GM12872 (cell line): ENCODE measurements around the gene TMEM132C.

Experiments
- TF ChIP-seq, protein P1 (sequence below): IDR thresholded peaks from 3 replicates; pipeline ENCODE4 v1.5.1; 2011; ENCODE audit warnings: low read depth, mild to moderate bottlenecking, low read length, moderate library complexity; ENCODE audit not compliant: insufficient read depth

The TMEM132C gene

DNA sequence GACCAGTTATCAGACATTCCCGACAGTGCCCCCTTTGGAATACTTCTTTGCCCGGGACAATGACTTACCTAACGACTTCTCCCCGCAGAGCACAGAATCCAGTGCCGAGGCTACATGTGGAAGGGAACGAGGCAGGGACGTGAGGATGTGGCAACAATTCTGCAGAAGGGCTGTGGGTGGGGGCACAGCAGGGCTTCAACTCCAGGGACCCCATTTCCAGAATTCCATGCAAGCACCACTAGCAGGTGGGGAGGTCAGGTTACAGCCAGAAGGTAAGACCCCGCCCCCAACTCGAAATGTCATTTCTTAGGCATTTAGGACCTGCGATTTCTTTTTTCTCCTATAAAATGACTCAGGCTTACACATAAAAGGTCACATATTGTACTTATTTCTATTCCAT, 207.9 kb downstream of the TMEM132C start:
- TF ChIP-seq, protein P1, sequence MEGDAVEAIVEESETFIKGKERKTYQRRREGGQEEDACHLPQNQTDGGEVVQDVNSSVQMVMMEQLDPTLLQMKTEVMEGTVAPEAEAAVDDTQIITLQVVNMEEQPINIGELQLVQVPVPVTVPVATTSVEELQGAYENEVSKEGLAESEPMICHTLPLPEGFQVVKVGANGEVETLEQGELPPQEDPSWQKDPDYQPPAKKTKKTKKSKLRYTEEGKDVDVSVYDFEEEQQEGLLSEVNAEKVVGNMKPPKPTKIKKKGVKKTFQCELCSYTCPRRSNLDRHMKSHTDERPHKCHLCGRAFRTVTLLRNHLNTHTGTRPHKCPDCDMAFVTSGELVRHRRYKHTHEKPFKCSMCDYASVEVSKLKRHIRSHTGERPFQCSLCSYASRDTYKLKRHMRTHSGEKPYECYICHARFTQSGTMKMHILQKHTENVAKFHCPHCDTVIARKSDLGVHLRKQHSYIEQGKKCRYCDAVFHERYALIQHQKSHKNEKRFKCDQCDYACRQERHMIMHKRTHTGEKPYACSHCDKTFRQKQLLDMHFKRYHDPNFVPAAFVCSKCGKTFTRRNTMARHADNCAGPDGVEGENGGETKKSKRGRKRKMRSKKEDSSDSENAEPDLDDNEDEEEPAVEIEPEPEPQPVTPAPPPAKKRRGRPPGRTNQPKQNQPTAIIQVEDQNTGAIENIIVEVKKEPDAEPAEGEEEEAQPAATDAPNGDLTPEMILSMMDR: no peak

DNA sequence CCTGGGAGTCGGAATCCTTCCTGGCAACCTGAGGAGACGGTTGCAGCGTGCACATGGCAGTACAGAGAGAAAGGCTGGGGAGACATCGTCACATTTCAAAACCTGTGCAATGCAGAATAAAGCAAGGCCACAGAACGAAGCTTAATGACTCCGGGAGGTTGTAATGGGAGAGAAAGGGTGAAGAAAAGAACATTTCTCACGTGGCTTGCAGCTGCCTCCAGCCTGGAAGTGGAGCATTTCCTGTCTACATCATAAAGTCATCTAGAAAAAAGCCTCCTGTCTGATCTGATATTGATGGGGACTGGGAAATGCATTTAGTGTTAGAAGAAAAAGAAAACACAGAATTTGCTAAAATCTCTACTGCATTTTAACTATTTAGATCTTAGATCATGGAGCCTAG, 209.3 kb downstream of the TMEM132C start:
- TF ChIP-seq, protein P1: no peak

DNA sequence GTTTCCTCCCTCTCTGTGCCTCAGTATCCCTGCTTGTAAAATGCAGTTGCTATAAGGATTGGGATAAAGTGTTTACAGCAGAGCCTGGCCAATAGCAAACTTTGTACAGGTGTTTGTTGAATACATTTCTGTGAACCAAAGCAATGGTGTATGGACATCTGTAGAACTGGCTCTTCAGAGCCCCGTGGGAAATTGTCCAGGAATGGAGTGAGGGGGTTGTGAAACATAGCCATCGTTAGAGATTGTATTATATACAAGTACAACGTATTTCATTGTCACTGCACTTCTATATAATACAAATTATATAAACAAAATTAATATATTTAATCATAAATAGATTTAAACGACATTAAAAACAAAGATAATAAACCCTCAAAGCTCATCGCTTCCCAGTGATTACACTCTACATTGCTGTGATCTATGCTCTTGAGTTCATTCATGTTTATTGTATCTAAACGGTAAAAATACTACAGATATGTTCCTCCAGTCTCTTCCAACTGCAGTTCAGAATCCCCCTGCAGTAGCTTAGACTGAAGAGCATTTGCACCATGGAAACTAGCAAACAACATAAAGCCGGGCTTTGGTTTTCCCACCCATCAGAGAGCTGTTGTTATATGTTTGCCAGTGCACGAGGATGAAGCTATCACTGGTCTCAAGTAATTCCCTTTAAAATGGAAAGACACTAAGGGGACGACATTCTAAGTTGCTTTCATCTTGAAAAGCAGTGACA, 216.7 kb downstream of the TMEM132C start:
- TF ChIP-seq, protein P1: no peak

DNA sequence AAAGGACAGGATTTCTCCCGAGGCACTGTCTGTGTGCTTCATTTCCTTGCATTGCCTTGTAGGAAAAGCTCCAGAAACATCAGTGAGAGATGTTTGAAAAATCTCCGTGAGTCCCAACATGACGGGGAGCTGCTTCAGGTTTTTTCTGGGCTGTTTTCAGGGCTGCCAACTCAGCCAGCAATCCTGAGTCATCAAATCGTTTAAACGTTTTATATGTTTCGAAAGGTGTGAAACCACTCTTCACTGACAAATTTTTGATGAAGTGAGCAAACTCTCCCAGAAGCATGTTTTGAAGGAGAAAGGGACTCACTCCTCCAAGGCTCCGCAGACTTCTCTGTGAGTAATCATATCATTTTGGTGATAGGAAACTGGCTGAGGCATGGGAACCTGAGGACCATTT, 240.5 kb downstream of the TMEM132C start:
- TF ChIP-seq, protein P1: no peak

DNA sequence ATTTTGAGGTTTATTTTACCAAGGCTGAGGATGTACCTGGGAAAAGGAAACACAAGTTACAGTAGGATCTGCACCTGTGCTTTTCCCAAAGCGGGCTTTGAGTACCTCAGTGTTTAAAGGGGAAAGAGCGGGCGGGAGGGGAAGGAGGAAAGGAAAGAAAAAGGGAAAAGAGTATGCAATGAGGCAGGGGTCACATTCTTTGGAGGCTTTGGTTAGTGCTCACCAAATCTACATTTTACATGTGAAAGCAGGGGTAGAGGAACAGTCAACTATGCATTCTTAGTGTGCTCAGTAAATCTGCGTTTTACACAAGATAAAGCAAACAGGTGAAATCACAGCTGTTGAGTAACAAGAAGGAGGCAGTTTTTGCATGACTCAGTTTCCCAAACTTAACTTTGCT, 242.2 kb downstream of the TMEM132C start:
- TF ChIP-seq, protein P1: no peak

DNA sequence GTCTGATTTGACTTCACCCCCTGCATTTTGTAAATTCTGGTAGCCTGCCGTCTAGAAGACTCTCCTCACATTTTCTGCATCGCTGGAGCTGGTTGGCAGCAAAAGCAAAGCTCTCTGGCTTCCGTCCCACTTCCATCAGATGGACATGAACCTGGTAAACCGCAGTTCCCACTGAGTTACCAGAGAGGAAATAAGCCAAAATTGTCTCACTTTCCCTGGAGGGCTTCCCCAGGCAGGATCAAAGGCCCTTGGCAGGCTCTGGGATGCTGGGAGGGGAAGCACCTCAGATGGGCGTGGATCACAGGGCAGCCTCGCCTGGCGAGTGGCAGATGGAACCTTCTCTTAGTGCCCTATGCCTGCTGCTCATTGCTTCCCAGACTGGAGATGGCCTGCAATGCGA, 243.5 kb downstream of the TMEM132C start:
- TF ChIP-seq, protein P1: no peak

DNA sequence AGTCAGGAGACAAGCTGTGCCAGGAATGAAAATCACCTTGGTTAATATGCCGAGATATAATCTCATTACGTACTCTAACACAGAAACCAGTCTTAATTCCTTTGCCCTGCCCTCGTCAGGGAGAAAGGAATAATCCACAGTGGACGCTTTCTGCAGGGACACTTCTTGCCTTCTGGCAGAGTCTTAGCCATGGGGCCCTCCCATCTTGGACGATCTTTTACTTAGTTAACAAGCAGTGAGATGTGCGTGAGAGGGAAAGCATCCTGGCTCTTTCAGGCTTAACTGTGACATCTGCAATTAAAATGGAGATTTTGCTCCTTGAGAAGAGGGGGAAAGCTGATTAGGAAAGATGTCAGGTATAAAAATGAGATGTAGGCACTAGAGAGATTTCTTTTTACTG, 246.4 kb downstream of the TMEM132C start:
- TF ChIP-seq, protein P1: no peak
